Measurements from ENCODE around the gene PRSS56. TPM values are rescaled to one million over a fixed set of nuclear protein-coding genes. Genes with fewer than 3 reads are reported as not detected.

Gene PRSS56
- total and polyA plus RNA-seq, 2 of the 8 experiments (the other 6 are each of a cell fraction or from before 2014, with no cell fraction given) = 0.03 TPM; not detected in 1

GRCh38 chr2:232542715-232543467, 22.7 kb downstream of the PRSS56 start:
- Histone ChIP-seq H3K9me3 (ENCODE audit: insufficient read depth in 2 of 2, low read depth in 1 of 2, low read length in 1 of 2) (no peaks in the 10 kb centered on the region), H3K23me2 (ENCODE audit: low read depth, low read length) (0 out of 2 replicates have a peak, but pooled peaks cover 1% of the 10 kb centered on the region), H3K27me3 (replicated peaks in 1 of 4; ENCODE audit: control insufficient read depth in 3 of 4, extremely low read depth in 1 of 4, insufficient read depth in 3 of 4, low read length in 3 of 4) (no peaks in the 10 kb centered on the region), H2BK20ac (ENCODE audit: low read length) (no peak overlapping the region), H2BK15ac (ENCODE audit: low read length) (no peak overlapping the region), H3K79me2 (ENCODE audit: control insufficient read depth in 1 of 2, insufficient read depth in 2 of 2, low read length in 2 of 2) (peaks cover 0 to 12% of the 10 kb centered on the region in 2 experiments; a peak in 2 of 4 replicates), H4K91ac (replicated peaks; ENCODE audit: insufficient read length, low read length) (no peak overlapping the region), H3K14ac (ENCODE audit: insufficient read length) (no peak overlapping the region), H3K36me3 (ENCODE audit: control insufficient read depth in 2 of 4, insufficient read depth in 4 of 4, low read length in 3 of 4) (peaks cover 0 to 9% (median under 1%) of the 10 kb centered on the region in 4 experiments; a peak in 2 of 8 replicates), H3K79me1 (ENCODE audit: low read depth, low read length) (peaks cover 5% of the 10 kb centered on the region; the same call in 1 of the 2 replicates), H3K4ac (replicated peaks; ENCODE audit: insufficient read length, low read depth, low read length) (no peak overlapping the region), H3K4me1 (replicated peaks in 1 of 4; ENCODE audit: control insufficient read depth in 3 of 4, insufficient read depth in 4 of 4, low read length in 3 of 4) (peaks cover 0 to 15% (median 10%) of the 10 kb centered on the region in 4 experiments; a peak in 6 of 7 replicates), H3K27ac (ENCODE audit: low read depth, low read length) (no peak overlapping the region), H2AFZ (ENCODE audit: low read length) (no peak overlapping the region), H4K20me1 (replicated peaks in 1 of 2; ENCODE audit: control insufficient read depth in 1 of 2, insufficient read depth in 2 of 2, low read length in 2 of 2) (peaks cover 4 to 9% of the 10 kb centered on the region in 2 experiments), H2AK5ac (ENCODE audit: low read depth, low read length) (no peak overlapping the region), H3K18ac (ENCODE audit: extremely low read depth, low read length) (no peak overlapping the region), H3K4me2 (ENCODE audit: insufficient read depth in 1 of 2, low read depth in 2 of 2, low read length in 2 of 2) (no peak overlapping the region), H2BK12ac (ENCODE audit: low read depth, low read length) (no peak overlapping the region), H4K5ac (ENCODE audit: insufficient read length, low read depth, low read length) (no peak overlapping the region), H2BK120ac (replicated peaks; ENCODE audit: low read depth, low read length) (no peak overlapping the region), H3K23ac (ENCODE audit: insufficient read length) (no peak overlapping the region), H3K4me3 (ENCODE audit: extremely low read depth in 1 of 4, insufficient read depth in 2 of 4, low read depth in 3 of 4, low read length in 4 of 4) (no peak overlapping the region), H3K9ac (replicated peaks in 1 of 4; ENCODE audit: extremely low read depth in 1 of 4, low read depth in 3 of 4, low read length in 3 of 4) (no peak overlapping the region), H4K8ac (ENCODE audit: extremely low read depth, insufficient read depth, low read length) (no peak overlapping the region), H2BK5ac (ENCODE audit: low read depth, low read length) (no peak overlapping the region), H3K56ac (replicated peaks; ENCODE audit: insufficient read length, low read depth, low read length) (no peak overlapping the region)
- no peak for FAIRE-seq
- ChIA-PET POLR2A (ENCODE audit: partially characterized antibody) (interaction anchor here (4.0 kb wide), 1 partner anchor 8 kb away, joined by 24 read pairs; the partner anchor contains the start of genes EIF4E2 and TIGD1), CTCF (ENCODE audit: partially characterized antibody) (interaction anchor here (0.6 to 1.6 kb wide), 4 partner anchors 20 to 84 kb away, joined by 3 to 4 read pairs (median 4); no protein-coding TSS in a partner anchor)
- 93% methylated on average over 18 of the region's 20 CpGs; no CpG with 5 or more reads in 1 of the 2 experiments for WGBS, 2 experiments (ENCODE audit: extremely low coverage in 1 of 2, insufficient coverage in 1 of 2, insufficient read length in 1 of 2, insufficient replicate concordance in 2 of 2, low coverage in 1 of 2, low lambda C conversion rate in 2 of 2, missing lambda C conversion rate in 1 of 2)
- peak in 1 of 2 experiments; percentile 39 for DNase-seq (ENCODE audit: low read depth in 1 of 2, low spot score in 2 of 2)
- TF ChIP-seq RNF2 (IDR thresholded peaks at IDR 0.05; ENCODE audit: borderline replicate concordance, low read depth, low read length, missing control alignments, poor library complexity, severe bottlenecking) (no peak), HDAC6 (IDR thresholded peaks at IDR 0.05; ENCODE audit: low read depth, low read length) (no peak), USF2 (IDR thresholded peaks at IDR 0.05; ENCODE audit: low read length) (no peak), KDM1A (IDR thresholded peaks at IDR 0.05; ENCODE audit: borderline replicate concordance, low read length) (no peak), CHD2 (IDR thresholded peaks at IDR 0.05; ENCODE audit: low read length) (no peak), SP2 (IDR thresholded peaks at IDR 0.05; ENCODE audit: low read length) (no peak), TEAD4 (IDR thresholded peaks at IDR 0.05; ENCODE audit: low read depth, low read length) (no peak), TAF1 (IDR thresholded peaks at IDR 0.05; ENCODE audit: low read depth, low read length) (no peak), SIN3A (conservative IDR thresholded peaks at IDR 0.05 in 1 of 2, IDR thresholded peaks at IDR 0.05 in 1 of 2; ENCODE audit: low read depth in 1 of 2, low read length in 2 of 2) (no peak), MAX (IDR thresholded peaks at IDR 0.05) (no peak)

All from H1 (cell line).